Tongue (tissue), 2 donors: Measurements from ENCODE around the gene PCDHGA11. TPM values are rescaled to one million over a fixed set of nuclear protein-coding genes. Genes with fewer than 3 reads are reported as not detected.
"Not testable (repeated sequence)": the region's sequence is repeated elsewhere in the genome, so short reads cannot be mapped to it uniquely, and the experiment has no call there.

ENCODE experiments used
- DNase-seq: peaks from one replicate; pipeline ENCODE4 v3.0.0-alpha.2; 2015
- total RNA-seq: library from RNA; depleted of rRNA; stranded (reverse); fragments of >200 nt; gene quantifications from one replicate; pipeline ENCODE4 v1.2.3, GENCODE V29; 2014

The PCDHGA11 gene
- total RNA-seq, result 7.5 TPM

- DNase-seq, result peak; percentile 37
Measured at GRCh38 chr5:141420855-141421488, at the start of gene PCDHGA11. Gene PCDHGA11, plus strand, starts transcription at chr5:141421051. Its CDS starts 177 bp downstream, at chr5:141421228.

GRCh38 chr5:141371572-141372475 is 49.0 kb upstream of the PCDHGA11 start:
- DNase-seq, result no peak

- DNase-seq, result peak; percentile 6
Measured at GRCh38 chr5:141373673-141374317, 47.1 kb upstream of the PCDHGA11 start, which contains the start of gene PCDHGA6. Gene PCDHGA6, plus strand, starts transcription at chr5:141373891. Its CDS starts 193 bp downstream, at chr5:141374084.

- no peak for DNase-seq
Measured at GRCh38 chr5:141374627-141375026, 46.2 kb upstream of the PCDHGA11 start.

GRCh38 chr5:141375444-141376155 is 45.3 kb upstream of the PCDHGA11 start:
- DNase-seq, result not testable (repeated sequence)

- DNase-seq, result peak; percentile 2
Measured at GRCh38 chr5:141382469-141383294, 38.2 kb upstream of the PCDHGA11 start, which contains the start of gene PCDHGA7. Gene PCDHGA7, plus strand, starts transcription at chr5:141382742. Its CDS starts 158 bp downstream, at chr5:141382900.

GRCh38 chr5:141383345-141383744 is 37.5 kb upstream of the PCDHGA11 start:
- no peak for DNase-seq

- DNase-seq, result no peak
Measured at GRCh38 chr5:141384471-141385267, 36.2 kb upstream of the PCDHGA11 start.

GRCh38 chr5:141387557-141388311 is 33.1 kb upstream of the PCDHGA11 start, which contains the start of gene PCDHGB4:
Gene PCDHGB4, plus strand, starts transcription at chr5:141387698. Its CDS starts 187 bp downstream, at chr5:141387885.
- peak; percentile 18 for DNase-seq

GRCh38 chr5:141388661-141389060 is 32.2 kb upstream of the PCDHGA11 start:
- DNase-seq, result no peak

GRCh38 chr5:141389153-141390042 is 31.5 kb upstream of the PCDHGA11 start:
- DNase-seq, result no peak

GRCh38 chr5:141392429-141393198 is 28.2 kb upstream of the PCDHGA11 start, which contains the start of gene PCDHGA8:
Gene PCDHGA8, plus strand, starts transcription at chr5:141392633. Its CDS starts 181 bp downstream, at chr5:141392814.
- DNase-seq, result no peak

- no peak for DNase-seq
Measured at GRCh38 chr5:141393267-141393666, 27.6 kb upstream of the PCDHGA11 start.

- DNase-seq, result not testable (repeated sequence)
Measured at GRCh38 chr5:141394401-141395187, 26.3 kb upstream of the PCDHGA11 start.

- peak; percentile 16 for DNase-seq
Measured at GRCh38 chr5:141397756-141398551, 22.9 kb upstream of the PCDHGA11 start, which contains the start of gene PCDHGB5. Gene PCDHGB5, plus strand, starts transcription at chr5:141397947. Its CDS starts 181 bp downstream, at chr5:141398128.
